Measurements from ENCODE around the gene ADGRD1.

The ADGRD1 gene

DNA sequence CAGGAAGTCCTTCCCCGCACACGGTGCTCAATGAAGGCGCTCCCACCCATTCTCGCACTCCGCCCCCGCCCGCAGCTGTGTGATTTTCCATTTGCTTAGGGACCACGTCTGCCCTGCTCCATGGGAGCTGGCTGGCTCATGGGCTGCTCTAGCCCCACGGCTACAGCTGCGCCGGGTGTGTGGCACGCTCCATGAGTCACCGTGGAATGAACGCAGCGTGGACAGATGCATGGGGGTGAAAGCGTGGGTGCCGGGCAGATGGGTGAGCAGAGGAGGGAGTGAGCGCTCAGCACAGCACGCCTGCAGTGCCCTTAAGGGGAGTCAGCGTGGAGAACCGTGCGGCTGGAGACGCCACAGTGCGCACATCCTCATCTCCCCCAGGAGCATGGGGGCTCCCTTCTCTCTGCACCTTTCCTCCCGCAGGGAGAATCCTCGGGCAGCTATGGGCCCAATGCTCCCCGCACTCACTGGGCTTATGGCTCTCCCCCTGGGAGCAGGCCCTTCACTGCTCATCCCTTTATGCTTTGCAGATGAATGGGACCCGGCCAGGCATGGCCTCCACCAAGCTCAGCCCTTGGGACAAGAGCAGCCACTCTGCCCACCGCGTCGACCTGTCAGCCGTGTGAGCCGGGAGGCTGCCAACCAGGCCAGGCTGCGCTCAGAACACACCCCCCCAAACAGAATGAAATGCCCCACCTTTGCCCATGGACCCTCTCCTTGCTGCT is 185.1 kb downstream of the ADGRD1 start:
- TF ChIP-seq, protein P1, sequence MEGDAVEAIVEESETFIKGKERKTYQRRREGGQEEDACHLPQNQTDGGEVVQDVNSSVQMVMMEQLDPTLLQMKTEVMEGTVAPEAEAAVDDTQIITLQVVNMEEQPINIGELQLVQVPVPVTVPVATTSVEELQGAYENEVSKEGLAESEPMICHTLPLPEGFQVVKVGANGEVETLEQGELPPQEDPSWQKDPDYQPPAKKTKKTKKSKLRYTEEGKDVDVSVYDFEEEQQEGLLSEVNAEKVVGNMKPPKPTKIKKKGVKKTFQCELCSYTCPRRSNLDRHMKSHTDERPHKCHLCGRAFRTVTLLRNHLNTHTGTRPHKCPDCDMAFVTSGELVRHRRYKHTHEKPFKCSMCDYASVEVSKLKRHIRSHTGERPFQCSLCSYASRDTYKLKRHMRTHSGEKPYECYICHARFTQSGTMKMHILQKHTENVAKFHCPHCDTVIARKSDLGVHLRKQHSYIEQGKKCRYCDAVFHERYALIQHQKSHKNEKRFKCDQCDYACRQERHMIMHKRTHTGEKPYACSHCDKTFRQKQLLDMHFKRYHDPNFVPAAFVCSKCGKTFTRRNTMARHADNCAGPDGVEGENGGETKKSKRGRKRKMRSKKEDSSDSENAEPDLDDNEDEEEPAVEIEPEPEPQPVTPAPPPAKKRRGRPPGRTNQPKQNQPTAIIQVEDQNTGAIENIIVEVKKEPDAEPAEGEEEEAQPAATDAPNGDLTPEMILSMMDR (IDR thresholded peaks at IDR 0.05; ENCODE audit: borderline replicate concordance, insufficient read depth, low read depth, low read length): no peak
- H3K4me3 ChIP-seq (ENCODE audit: low read depth, low read length): no peak overlapping the region

GRCh38 chr12:131139363-131140068 is 185.8 kb downstream of the ADGRD1 start:
- TF ChIP-seq, protein P1 (IDR thresholded peaks at IDR 0.05; ENCODE audit: borderline replicate concordance, insufficient read depth, low read depth, low read length): no peak

DNA sequence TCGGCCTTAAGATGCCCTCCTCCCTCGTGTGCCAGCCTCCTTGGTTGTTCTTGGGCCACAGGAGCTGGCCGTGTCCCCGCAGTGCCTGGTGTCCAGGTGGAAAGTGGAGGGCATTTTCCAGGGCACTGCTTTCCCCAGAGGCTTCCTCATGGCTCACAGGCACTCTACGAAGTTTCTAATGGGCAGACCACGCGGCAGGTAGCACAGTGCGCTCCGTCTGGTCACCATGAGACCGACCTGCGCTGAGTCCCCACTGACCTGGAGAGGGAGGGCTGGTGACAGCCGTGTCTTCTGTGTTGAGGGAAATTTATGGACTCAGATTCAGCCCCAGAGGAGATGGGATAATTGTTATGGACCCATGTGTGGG is 186.3 kb downstream of the ADGRD1 start:
- no peak overlapping the region for H3K4me3 ChIP-seq (ENCODE audit: low read depth, low read length)
- TF ChIP-seq, protein P1 (IDR thresholded peaks at IDR 0.05; ENCODE audit: borderline replicate concordance, insufficient read depth, low read depth, low read length): no peak

More at GRCh38 chr12:131139363-131140068, 185.8 kb downstream of the ADGRD1 start:
- no peak overlapping the region for H3K4me3 ChIP-seq (ENCODE audit: low read depth, low read length)

GRCh38 chr12:131140697-131141096 is 187.0 kb downstream of the ADGRD1 start:
- TF ChIP-seq, protein P1 (IDR thresholded peaks at IDR 0.05; ENCODE audit: borderline replicate concordance, insufficient read depth, low read depth, low read length): no peak
- H3K4me3 ChIP-seq (ENCODE audit: low read depth, low read length): no peak overlapping the region

DNA sequence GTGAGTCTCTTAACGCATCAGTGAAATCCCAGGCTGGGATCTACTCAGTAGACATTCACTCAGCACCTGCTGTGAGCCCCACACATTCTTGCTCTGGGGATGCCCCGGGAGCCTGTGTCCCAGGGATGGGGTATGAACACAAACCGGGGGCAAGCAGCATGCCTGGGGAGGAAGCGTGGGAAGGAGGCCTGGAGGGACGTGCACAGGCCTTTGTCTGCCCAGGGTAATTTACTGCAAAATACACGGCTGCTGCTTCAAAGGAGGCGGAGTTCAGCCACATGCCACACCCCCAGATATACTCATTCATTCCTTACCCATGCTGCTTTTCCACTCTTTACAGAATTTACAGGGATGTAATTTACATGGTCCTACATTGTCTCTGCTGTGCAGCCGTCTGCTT is 187.8 kb downstream of the ADGRD1 start:
- TF ChIP-seq, protein P1 (IDR thresholded peaks at IDR 0.05; ENCODE audit: borderline replicate concordance, insufficient read depth, low read depth, low read length): no peak
- H3K4me3 ChIP-seq (ENCODE audit: low read depth, low read length): no peak overlapping the region

DNA sequence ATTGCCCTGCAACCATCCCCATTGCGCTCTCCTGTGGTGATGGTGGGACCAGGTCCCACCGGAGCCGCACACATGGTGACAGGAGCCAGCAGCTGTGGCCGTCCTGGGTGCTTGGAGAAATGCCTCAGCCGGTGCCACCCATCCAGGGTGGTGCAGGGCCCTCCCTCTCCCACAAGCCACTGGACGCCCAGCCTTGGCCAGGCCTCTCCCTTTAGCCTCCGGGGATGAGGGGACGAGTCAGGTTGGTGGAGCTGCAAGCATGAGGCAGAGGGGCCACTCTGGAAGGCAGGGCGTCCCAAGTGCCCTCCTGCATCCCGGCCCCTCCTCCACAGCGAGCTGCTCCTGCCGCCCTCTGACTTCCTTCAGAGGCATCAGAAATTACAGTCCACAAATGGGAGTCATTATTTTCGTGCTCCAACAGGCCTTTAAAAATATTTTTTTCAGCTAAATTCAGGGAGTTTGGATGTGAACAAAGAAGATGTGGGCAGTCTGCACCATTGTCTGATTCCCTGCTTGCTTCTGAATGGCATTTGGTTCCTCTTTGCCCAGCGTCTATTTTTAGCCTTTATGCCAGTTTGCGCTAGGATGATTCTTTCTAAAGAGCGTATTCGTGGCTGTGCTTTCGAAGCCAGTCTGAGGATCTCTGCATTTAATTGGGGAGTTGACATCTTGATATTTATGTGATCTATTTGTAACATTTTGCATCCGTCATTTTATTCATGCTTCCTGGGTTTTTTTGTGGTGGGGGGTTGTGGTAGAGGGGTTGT is 189.4 kb downstream of the ADGRD1 start:
- TF ChIP-seq, protein P1 (IDR thresholded peaks at IDR 0.05; ENCODE audit: borderline replicate concordance, insufficient read depth, low read depth, low read length): no peak
- no peak overlapping the region for H3K4me3 ChIP-seq (ENCODE audit: low read depth, low read length)

Data from GM12875 (cell line).